Measurements from ENCODE around the gene NRXN3. TPM values are rescaled to one million over a fixed set of nuclear protein-coding genes. Genes with fewer than 3 reads are reported as not detected.

The NRXN3 gene
- total and polyA plus RNA-seq, 7 donors, result 0.06 to 0.74 (median 0.15) TPM

GRCh38 chr14:78782551-78782950 lies 612.4 kb downstream of the NRXN3 start:
- no peaks in the 10 kb centered on the region for H3K4me1 ChIP-seq
- intact Hi-C loops (cut with DNase I), result no loop called here
- no peak for TF ChIP-seq CTCF (IDR thresholded peaks at IDR 0.05)
- WGBS, 3 donors, result 72 to 100% (median 87%) methylated on average over 1 of the region's 1 CpG
- peak; percentile 64 to 86 (median 78) for ATAC-seq
- no peak for DNase-seq
- no peak overlapping the region for H3K27ac ChIP-seq
- H3K36me3 ChIP-seq (ENCODE audit: insufficient read depth in 1 of 2, low read depth in 1 of 2), result no peaks in the 10 kb centered on the region
- H3K9me3 ChIP-seq, result no peaks in the 10 kb centered on the region
- H3K4me3 ChIP-seq, result no peak overlapping the region
- H3K27me3 ChIP-seq (ENCODE audit: insufficient read depth in 3 of 3, low read length in 2 of 3), result no peaks in the 10 kb centered on the region

- 35 to 65% (median 40%) methylated on average over 4 of the region's 4 CpGs for WGBS, 3 donors
- no peak for ATAC-seq
Observed at GRCh38 chr14:78785265-78785664, 615.1 kb downstream of the NRXN3 start.

GRCh38 chr14:78788467-78789360 lies 618.5 kb downstream of the NRXN3 start:
- WGBS, 3 donors, result 89 to 92% (median 89%) methylated on average over 2 of the region's 2 CpGs
- DNase-seq (no peak), ATAC-seq (no peak)
- H3K9me3 ChIP-seq, result no peaks in the 10 kb centered on the region
- peaks cover 0 to 2% (median 0%) of the 10 kb centered on the region in 3 donors for H3K27me3 ChIP-seq (ENCODE audit: insufficient read depth in 3 of 3, low read length in 2 of 3)
- no peaks in the 10 kb centered on the region for H3K36me3 ChIP-seq (ENCODE audit: insufficient read depth in 1 of 2, low read depth in 1 of 2)
- no peak overlapping the region for H3K27ac ChIP-seq
- no peaks in the 10 kb centered on the region for H3K4me1 ChIP-seq
- H3K4me3 ChIP-seq, result no peak overlapping the region
- intact Hi-C loops (cut with DNase I), result no loop called here
- TF ChIP-seq CTCF (IDR thresholded peaks at IDR 0.05), result no peak

More at GRCh38 chr14:78785265-78785664, 615.1 kb downstream of the NRXN3 start:
- TF ChIP-seq CTCF (IDR thresholded peaks at IDR 0.05), result no peak
- no peaks in the 10 kb centered on the region for H3K36me3 ChIP-seq (ENCODE audit: insufficient read depth in 1 of 2, low read depth in 1 of 2)
- DNase-seq, result no peak
- H3K4me1 ChIP-seq, result no peaks in the 10 kb centered on the region
- no peaks in the 10 kb centered on the region for H3K9me3 ChIP-seq
- intact Hi-C loops (cut with DNase I), result no loop called here
- no peak overlapping the region for H3K27ac ChIP-seq
- no peak overlapping the region for H3K4me3 ChIP-seq
- H3K27me3 ChIP-seq (ENCODE audit: insufficient read depth in 3 of 3, low read length in 2 of 3), result peaks cover 0 to under 1% (median 0%) of the 10 kb centered on the region in 3 donors

- peaks cover 0 to 2% (median 0%) of the 10 kb centered on the region in 3 donors for H3K27me3 ChIP-seq (ENCODE audit: insufficient read depth in 3 of 3, low read length in 2 of 3)
- TF ChIP-seq CTCF (IDR thresholded peaks at IDR 0.05), result no peak
- H3K9me3 ChIP-seq, result no peaks in the 10 kb centered on the region
- 3 to 9% (median 7%) methylated on average over 2 of the region's 2 CpGs for WGBS, 3 donors
- DNase-seq, result no peak
- intact Hi-C loops (cut with DNase I), result no loop called here
- H3K4me1 ChIP-seq, result no peaks in the 10 kb centered on the region
- no peaks in the 10 kb centered on the region for H3K36me3 ChIP-seq (ENCODE audit: insufficient read depth in 1 of 2, low read depth in 1 of 2)
- no peak for ATAC-seq
- no peak overlapping the region for H3K4me3 ChIP-seq
- no peak overlapping the region for H3K27ac ChIP-seq
Observed at GRCh38 chr14:78790271-78790670, 620.1 kb downstream of the NRXN3 start.

All from psoas muscle (tissue), 8 donors.